Adrenal gland (tissue), 12 donors: ENCODE data around the gene BMPR1B. TPM values are rescaled to one million over a fixed set of nuclear protein-coding genes. Genes with fewer than 3 reads are reported as not detected.

ENCODE experiments used
- DNase-seq, 7 donors: peaks; one replicate each; pipeline ENCODE4 v3.0.0-alpha.2; 2019 to 2020
- H3K27ac ChIP-seq, 5 donors: fragments of 200-600 bp; sonication (generic) in 4 of 5; 1 replicate in 3 of 5; 2 replicates in 2 of 5; pipeline versions ENCODE4 v1.5.1 to v1.8.0; 2016 to 2020; ENCODE audit warnings: mild to moderate bottlenecking in 1 of 5
- H3K27me3 ChIP-seq: fragments of 200-600 bp; 2 replicates; pipeline ENCODE4 v1.8.0; 2021
- H3K36me3 ChIP-seq, 2 donors: fragments of 200-600 bp; replicated peaks in 1 of 2; 1 replicate in 1 of 2; 2 replicates in 1 of 2; pipeline versions ENCODE4 v1.5.1 to v1.8.0; 2018 to 2022
- H3K4me1 ChIP-seq, 2 donors: fragments of 200-600 bp; replicated peaks in 1 of 2; 1 replicate in 1 of 2; 2 replicates in 1 of 2; pipeline versions ENCODE4 v1.5.1 to v1.8.0; 2018 to 2021
- H3K4me3 ChIP-seq, 4 donors: fragments of 200-600 bp; sonication (generic) in 3 of 4; one replicate each; pipeline ENCODE4 v1.5.1; 2016 to 2018
- H3K9me3 ChIP-seq, 3 donors: fragments of 200-600 bp; sonication (generic) in 1 of 3; replicated peaks in 1 of 3; 1 replicate in 2 of 3; 2 replicates in 1 of 3; pipeline versions ENCODE4 v1.5.1 to v1.8.0; 2016 to 2021
- CTCF ChIP-seq, 6 experiments: fragments of 450-650 bp in 4 of 6; fragments of 200-600 bp in 2 of 6; sonication (generic) in 1 of 6; IDR thresholded peaks; 1 replicate in 5 of 6; 2 replicates in 1 of 6; pipeline versions ENCODE4 v1.5.1 to v1.8.0; 2016 to 2021; ENCODE audit warnings: antibody characterized with exemption in 6 of 6, mild to moderate bottlenecking in 2 of 6, moderate library complexity in 1 of 6
- POLR2A ChIP-seq, 2 donors: fragments of 450-650 bp; IDR thresholded peaks; one replicate each; pipeline ENCODE4 v1.6.1; 2017; ENCODE audit warnings: antibody characterized with exemption in 2 of 2, mild to moderate bottlenecking in 2 of 2, moderate library complexity in 1 of 2
- WGBS, 4 donors: extraction: QIAGEN DNeasy Blood & Tissue Kit in 2 of 4; methylation state at CpG; one replicate each; pipeline versions ENCODE4 v1.1.5 to v1.1.7; 2013 to 2017; 5-methylcytosine and 5-hydroxymethylcytosine counted together
- intact Hi-C, 2 donors: fragments of 100-400 bp; cut with DNase I; formaldehyde crosslinking; loops; one replicate each; pipeline versions ENCODE4 v1.14.1 to v1.15.0; 2022 to 2023
- polyA plus RNA-seq, 3 donors: library from polyadenylated mRNA; stranded (reverse); fragments of 200-250 nt in 2 of 3; fragments of 350-450 nt in 1 of 3; fragmentation: Illumina TruSeq in 1 of 3; extraction: RNeasy Lipid Tissue Mini Kit (QIAGEN cat#74804) in 1 of 3; gene quantifications; one replicate each; pipeline ENCODE4 v1.2.3, GENCODE V29; 2013 to 2014
- total RNA-seq, 9 donors: library from RNA; depleted of rRNA in 4 of 9; stranded (reverse); fragments of >200 nt in 4 of 9; fragments of 120-200 nt in 1 of 9; fragmentation: NEBNext Ultra II Directional in 1 of 9; extraction: Animal tissue kit (Norgen Biotek cat#: 25700) in 1 of 9; gene quantifications; one replicate each; pipeline versions ENCODE4 v1.1.0 to v1.2.4, GENCODE V29; 2013 to 2023
- donor health status: healthy with polysubstance abuse.
- donor health status: Bipolar disorder and iron deficiency.
- donor health status: DM: yes; HTN: yes; CAD: no.
- donor health status: DM: no; HTN: no; CAD: no.
- donor health status: DM: no; HTN: no; CAD: no.
- donor health status: DM: yes; HTN: yes; CAD: no.

Gene BMPR1B
- total and polyA plus RNA-seq, 12 donors = 0.94 to 22.2 (median 6.2) TPM

DNA sequence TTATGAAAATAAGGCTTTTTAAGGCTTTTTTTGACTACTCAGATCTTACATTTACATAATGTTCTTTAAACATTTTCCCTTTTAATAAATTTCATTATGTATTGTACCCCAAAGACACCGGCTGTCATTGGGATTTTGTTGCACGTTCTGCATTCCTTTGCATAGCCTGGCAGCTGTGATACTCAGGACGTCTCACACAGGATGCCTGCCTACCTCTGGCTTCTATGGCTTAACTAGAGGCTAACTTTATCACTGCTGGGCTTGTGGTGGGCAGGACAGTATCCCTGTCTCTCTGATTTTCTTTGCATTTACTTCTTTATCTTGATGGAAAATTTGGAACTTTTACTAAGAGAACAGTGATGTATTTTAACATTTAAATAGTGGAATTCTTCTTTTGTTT lies 147.8 kb downstream of the BMPR1B start:
- no peak for DNase-seq
- 60 to 78% (median 73%) methylated on average over 3 of the region's 3 CpGs for WGBS, 4 donors
- Histone ChIP-seq H3K27me3 (no peaks in the 10 kb centered on the region), H3K9me3 (no peaks in the 10 kb centered on the region), H3K4me1 (no peaks in the 10 kb centered on the region), H3K36me3 (no peaks in the 10 kb centered on the region), H3K27ac (no peak overlapping the region), H3K4me3 (no peak overlapping the region)
- no peak for TF ChIP-seq CTCF (IDR thresholded peaks at IDR 0.05)
- TF ChIP-seq POLR2A (IDR thresholded peaks at IDR 0.05) = no peak
- intact Hi-C loops = no loop called here

- no peak overlapping the region for H3K4me3 ChIP-seq
- intact Hi-C loops = no loop called here
- no peaks in the 10 kb centered on the region for H3K9me3 ChIP-seq
Measured at GRCh38 chr4:94909645-94910044, 151.9 kb downstream of the BMPR1B start.

GRCh38 chr4:94911106-94911505 lies 153.4 kb downstream of the BMPR1B start:
- Histone ChIP-seq H3K27ac (no peak overlapping the region), H3K27me3 (no peaks in the 10 kb centered on the region), H3K4me3 (no peak overlapping the region), H3K36me3 (no peaks in the 10 kb centered on the region), H3K4me1 (no peaks in the 10 kb centered on the region), H3K9me3 (peaks cover 0 to 5% (median 0%) of the 10 kb centered on the region in 3 donors)
- no peak for DNase-seq
- TF ChIP-seq CTCF (IDR thresholded peaks at IDR 0.05) (no peak), POLR2A (IDR thresholded peaks at IDR 0.05) (no peak)
- WGBS, 4 donors = 89 to 97% (median 96%) methylated on average over 1 of the region's 1 CpG
- intact Hi-C loops = no loop called here

More at GRCh38 chr4:94909645-94910044, 151.9 kb downstream of the BMPR1B start:
- Histone ChIP-seq H3K4me1 (no peaks in the 10 kb centered on the region), H3K27ac (no peak overlapping the region), H3K27me3 (no peaks in the 10 kb centered on the region), H3K36me3 (no peaks in the 10 kb centered on the region)
- TF ChIP-seq POLR2A (IDR thresholded peaks at IDR 0.05) = no peak
- no peak for TF ChIP-seq CTCF (IDR thresholded peaks at IDR 0.05)
- WGBS, 4 donors = 91 to 95% (median 93%) methylated on average over 3 of the region's 3 CpGs
- no peak for DNase-seq

DNA sequence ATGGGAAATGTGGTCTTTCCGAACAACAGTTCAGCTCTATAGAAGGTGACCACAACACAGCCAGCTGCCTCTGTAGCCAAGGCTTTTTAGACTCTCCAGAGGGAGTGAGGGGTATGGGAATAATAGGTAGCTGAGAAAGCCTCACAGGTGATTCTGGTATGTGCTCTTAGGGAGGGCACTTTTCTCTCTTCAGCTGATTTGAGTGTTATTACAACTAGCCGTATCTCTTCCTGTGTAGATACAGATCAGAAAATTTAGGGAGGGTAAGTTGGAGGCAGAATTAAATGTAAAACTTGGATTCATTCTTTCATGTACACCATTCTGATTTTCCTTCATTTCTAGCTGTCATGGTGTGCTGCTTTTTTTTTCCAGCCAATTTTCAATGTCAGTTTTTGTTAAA lies 154.9 kb downstream of the BMPR1B start:
- no peak for TF ChIP-seq POLR2A (IDR thresholded peaks at IDR 0.05)
- TF ChIP-seq CTCF (IDR thresholded peaks at IDR 0.05) = no peak
- H3K9me3 ChIP-seq = peaks cover 0 to 16% (median 0%) of the 10 kb centered on the region in 3 donors
- H3K27me3 ChIP-seq = no peaks in the 10 kb centered on the region
- no peak overlapping the region for H3K27ac ChIP-seq
- no peaks in the 10 kb centered on the region for H3K36me3 ChIP-seq
- no peak overlapping the region for H3K4me3 ChIP-seq
- no peak for DNase-seq
- intact Hi-C loops = no loop called here
- H3K4me1 ChIP-seq = no peaks in the 10 kb centered on the region
- 74 to 87% (median 80%) methylated on average over 2 of the region's 2 CpGs for WGBS, 4 donors
